Measurements from ENCODE around the gene SLF2.

The SLF2 gene

GRCh38 chr10:101012525-101013364 lies 100.0 kb downstream of the SLF2 start:
- peak; percentile 88 for DNase-seq (ENCODE audit: low read depth)
- H3K4me3 ChIP-seq (ENCODE audit: low read length), result no peak overlapping the region
- peak; percentile 69 for TF ChIP-seq CTCF (IDR thresholded peaks at IDR 0.05; ENCODE audit: insufficient read depth, low read depth, low read length, missing control alignments)

GRCh38 chr10:101013365-101013825 lies 100.6 kb downstream of the SLF2 start:
- DNase-seq (ENCODE audit: low read depth), result peak; percentile 67
- TF ChIP-seq CTCF (IDR thresholded peaks at IDR 0.05; ENCODE audit: insufficient read depth, low read depth, low read length, missing control alignments), result no peak
- no peak overlapping the region for H3K4me3 ChIP-seq (ENCODE audit: low read length)

- peak; percentile 72 for DNase-seq (ENCODE audit: low read depth)
- peak; percentile 94 for TF ChIP-seq CTCF (IDR thresholded peaks at IDR 0.05; ENCODE audit: insufficient read depth, low read depth, low read length, missing control alignments)
- no peak overlapping the region for H3K4me3 ChIP-seq (ENCODE audit: low read length)
Observed at GRCh38 chr10:101014230-101014884, 101.6 kb downstream of the SLF2 start.
